DOHH2 (cell line): Measurements from ENCODE around the gene NFIB.

Experiments used
- CTCF ChIP-seq: fragments of 200-600 bp; sonication (generic); IDR thresholded peaks from one replicate; pipeline ENCODE4 v1.5.1; 2014; ENCODE audit warnings: antibody characterized with exemption, mild to moderate bottlenecking, low read depth, low read length; ENCODE audit not compliant: poor library complexity, severe bottlenecking
- EZH2phosphoT487 ChIP-seq: fragments of 200-600 bp; sonication (generic); IDR thresholded peaks from 2 replicates; pipeline ENCODE4 v1.6.1; 2017; ENCODE audit warnings: borderline replicate concordance, mild to moderate bottlenecking, antibody characterized with exemption, low read length, moderate library complexity, mixed read lengths

GRCh38 chr9:14223081-14223480, 90.9 kb downstream of the NFIB start:
- TF ChIP-seq CTCF (no peak), EZH2phosphoT487 (no peak)
